Limb (tissue), 2 donors: Measurements from ENCODE around the gene AQP12B.
"Not testable (repeated sequence)": the region's sequence is repeated elsewhere in the genome, so short reads cannot be mapped to it uniquely, and the experiment has no call there.

Experiments
- DNase-seq, 2 donors: peaks; one replicate each; pipeline ENCODE4 v3.0.0-alpha.2; 2016; ENCODE audit errors: extremely low spot score in 2 of 2

The AQP12B gene

GRCh38 chr2:240701091-240701735 is 18.5 kb upstream of the AQP12B start:
- DNase-seq: no peak

DNA sequence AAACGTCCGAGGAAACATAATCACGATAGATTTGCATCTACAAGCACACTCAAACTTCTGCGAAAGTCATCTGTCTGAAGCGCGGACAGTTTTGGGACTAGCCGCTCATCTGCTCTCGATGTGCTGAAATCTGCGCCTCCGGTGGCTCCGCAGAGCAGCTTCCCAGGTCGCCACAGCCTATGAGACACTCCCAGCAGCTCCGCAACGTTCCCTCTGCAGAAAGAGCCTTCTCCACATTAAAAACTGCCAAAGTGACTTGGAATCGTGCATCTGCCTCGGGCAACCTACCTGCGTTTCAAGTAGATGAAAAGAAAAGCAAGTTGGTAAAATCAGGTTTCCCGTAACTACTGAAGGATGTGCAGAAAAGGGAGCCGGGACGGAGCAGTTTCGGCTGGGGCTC is 17.9 kb upstream of the AQP12B start:
- DNase-seq: not testable (repeated sequence)

DNA sequence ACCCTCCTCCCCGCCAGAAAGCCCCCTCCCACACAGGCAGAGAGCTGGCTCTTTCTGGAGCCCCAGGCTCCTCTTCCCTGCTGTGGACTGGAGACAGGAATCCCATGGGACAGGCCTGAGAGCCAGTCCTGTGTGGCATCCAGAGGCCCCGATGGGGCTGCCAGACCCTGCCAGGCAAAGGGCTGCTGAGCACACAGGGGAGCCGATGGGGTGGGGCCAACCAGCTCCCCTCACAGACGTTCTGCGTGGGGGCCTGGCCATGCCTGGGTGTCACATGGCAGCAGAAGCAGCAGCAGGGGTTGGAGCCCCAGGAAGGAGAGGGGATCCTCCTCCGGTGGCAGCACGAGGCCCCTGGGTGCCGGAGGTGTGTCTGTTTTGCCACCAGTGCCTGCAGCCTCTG is 17.1 kb upstream of the AQP12B start:
- not testable (repeated sequence) for DNase-seq

DNA sequence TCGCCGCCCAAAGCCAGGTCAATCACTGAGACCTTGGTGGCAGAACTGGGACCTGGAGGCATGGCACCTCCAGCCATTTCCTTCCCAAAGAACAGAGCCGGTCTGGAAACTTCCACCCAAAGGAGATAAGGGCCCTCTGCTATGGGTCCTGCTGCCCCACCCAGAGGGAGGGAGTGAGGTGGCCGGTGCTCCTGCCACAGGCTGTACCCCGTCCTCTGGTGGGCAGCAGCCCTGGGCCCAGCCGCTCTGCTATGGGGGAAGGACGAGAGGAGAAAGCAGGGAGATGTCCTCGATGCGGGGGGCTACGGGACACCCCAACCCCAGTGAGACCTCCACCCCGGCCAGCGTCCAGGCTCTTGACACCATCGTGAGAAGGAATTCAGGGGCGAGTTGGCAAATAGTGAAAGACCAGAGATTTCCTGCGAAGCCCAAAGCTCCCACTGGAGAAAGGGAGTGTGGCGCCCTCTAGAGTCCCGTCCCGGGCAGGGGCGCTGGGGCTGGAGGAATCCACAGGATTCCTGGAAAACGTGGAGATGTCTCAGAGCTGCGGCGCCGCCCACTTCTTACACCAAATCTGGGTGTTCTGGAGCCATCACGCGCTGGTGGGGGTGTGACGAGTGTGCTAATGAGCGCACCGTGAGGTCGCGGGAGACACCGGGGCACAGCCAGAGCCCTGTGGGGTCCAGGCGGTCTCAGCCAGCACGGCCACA is 16.3 kb upstream of the AQP12B start:
- not testable (repeated sequence) for DNase-seq

DNA sequence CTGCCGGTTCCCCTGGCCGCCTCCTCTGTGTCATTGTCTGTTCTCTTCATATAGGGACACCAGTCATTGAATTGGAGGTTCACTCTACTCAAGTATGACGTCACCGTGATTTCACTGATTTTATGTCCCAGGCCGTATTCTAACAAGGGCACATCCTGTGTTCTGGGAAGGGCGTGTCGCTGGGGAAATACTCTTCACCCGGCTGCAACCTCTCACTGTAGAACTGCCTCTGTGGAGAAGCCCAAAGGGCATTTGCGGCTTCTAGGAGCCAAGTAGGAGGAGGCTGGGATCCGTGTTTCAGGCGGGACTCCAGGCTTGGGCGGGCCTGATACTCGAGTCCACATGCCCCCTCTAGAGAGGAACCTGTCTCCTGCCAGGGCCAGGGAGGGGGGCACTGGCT is 13.8 kb upstream of the AQP12B start:
- not testable (repeated sequence) for DNase-seq

- not testable (repeated sequence) for DNase-seq
Observed at GRCh38 chr2:240695593-240695992, 12.9 kb upstream of the AQP12B start.

DNA sequence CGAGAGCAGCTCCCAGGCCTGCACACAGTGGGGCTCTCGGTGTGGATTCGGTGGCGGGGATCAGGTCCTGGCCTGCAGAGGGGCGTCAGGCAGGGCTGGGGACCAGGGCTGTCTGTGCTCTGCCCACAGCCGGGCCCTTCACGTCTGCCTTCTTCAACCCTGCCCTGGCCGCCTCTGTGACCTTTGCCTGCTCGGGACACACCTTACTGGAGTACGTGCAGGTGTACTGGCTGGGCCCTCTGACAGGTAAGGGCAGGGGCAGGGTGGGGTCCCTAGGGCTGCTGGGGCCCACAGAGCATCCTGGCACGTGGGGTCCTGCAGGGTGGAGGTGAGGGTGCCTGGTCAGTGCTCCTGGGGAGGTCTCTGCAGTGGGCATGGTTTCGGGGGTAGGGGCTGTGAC is 11.6 kb upstream of the AQP12B start:
- not testable (repeated sequence) for DNase-seq

DNA sequence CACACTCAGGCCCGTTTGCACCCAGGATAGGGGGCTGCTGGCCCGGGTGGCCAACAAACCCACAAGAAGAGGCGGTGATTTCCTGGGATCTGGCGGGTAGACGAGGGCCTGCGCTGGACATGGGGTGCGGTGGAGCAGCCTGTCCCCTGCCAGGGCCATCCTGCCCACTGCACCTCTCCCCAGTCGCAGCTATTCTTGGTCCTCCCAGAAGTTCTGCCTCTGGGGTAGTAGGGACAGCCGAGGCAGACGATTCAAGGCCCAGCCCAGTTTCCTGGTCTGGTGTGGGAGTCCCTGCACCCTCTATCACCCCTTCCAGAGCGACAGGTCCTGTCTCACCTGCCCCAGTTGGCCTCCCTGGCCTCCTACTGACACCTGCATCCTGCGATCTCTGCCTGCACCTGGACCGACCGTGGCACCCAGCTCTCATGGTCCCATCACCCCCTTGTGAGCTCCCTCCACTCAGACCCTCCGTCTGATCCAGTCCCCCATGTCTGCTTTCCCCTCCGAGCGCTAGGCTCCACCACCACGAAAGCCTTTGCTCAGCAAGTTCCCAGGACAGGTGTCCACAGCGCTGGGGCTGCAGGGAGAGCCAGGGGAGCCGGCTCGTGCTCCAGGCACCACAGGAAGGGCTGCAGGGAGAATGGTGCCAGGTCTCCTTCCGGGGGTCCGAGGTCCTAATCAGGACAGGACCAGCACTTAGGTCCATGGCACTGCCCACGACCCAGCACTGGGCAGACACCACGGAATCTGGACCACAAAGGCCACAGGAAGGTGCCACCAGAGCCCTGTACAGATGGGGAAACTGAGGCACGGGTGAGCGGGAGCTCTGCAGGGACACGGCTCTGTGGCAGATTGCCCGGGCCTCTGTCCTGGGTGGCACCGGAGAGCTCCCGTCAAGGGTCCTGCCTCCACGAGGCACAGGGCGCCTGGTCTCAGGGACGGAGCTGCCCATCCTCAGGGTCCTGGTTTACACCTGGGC is 10.2 kb upstream of the AQP12B start:
- peak in 1 of 2 donors; percentile 4 for DNase-seq

DNA sequence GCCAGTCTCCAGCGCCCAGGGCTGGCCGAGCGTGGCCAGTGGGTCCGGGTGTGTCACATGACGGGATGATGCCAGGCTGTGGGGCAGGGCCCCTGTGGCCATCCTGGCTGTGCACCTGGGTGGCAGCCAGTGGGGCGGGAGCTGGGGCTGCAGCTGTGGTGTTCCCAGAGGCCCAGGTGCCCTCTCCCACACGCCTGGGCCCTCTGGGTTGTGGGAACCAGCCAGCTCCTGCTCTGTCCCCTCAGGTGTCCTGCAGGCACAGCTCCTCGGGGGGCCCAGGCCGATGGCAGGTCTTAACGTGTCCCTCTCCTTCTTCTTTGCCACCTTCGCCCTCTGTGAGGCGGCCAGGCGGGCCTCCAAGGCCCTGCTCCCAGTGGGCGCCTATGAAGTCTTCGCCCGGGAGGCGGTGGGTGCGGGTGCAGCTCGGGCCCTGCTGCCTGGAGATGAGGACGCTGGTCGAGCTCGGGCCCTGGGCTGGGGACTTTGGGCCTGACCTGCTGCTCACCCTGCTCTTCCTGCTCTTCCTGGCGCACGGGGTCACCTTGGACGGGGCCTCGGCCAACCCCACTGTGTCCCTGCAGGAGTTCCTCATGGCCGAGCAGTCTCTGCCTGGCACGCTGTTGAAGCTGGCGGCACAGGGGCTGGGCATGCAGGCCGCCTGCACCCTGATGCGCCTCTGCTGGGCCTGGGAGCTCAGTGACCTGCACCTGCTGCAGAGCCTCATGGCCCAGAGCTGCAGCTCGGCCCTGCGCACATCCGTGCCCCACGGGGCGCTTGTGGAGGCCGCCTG is 9.1 kb upstream of the AQP12B start, which contains the start of gene AQP12A:
Gene AQP12A, plus strand, starts transcription at position 236 of the 790 bp plus-strand sequence. Its CDS starts 48 bp downstream, at position 284.
- peak in 1 of 2 donors; percentile 14 for DNase-seq

DNA sequence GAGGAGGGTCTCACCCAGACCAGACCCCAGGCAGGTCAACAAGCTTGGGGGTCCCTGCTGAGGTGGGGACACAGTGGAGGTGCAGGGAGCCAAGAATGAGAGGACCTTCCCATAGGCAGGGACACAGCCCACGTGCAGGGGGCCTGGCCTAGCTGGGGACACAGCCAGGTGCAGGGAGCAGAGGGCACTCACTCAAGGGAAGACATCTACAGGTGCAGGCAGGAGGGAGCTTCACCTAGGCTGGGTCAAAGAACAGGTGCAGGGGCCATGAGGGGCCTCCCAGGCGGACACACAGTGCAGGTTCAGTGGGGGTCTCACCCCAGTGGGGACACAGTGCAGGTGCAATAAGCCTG is 8.4 kb upstream of the AQP12B start:
- DNase-seq: not testable (repeated sequence)

- DNase-seq: peak in 1 of 2 donors; percentile 16
Observed at GRCh38 chr2:240690421-240691074, 7.9 kb upstream of the AQP12B start.

- DNase-seq: peak in 1 of 2 donors; percentile 12
Observed at GRCh38 chr2:240689975-240690374, 7.3 kb upstream of the AQP12B start.

GRCh38 chr2:240688553-240688919 is 5.9 kb upstream of the AQP12B start:
- DNase-seq: no peak

GRCh38 chr2:240687741-240688552 is 5.3 kb upstream of the AQP12B start:
- DNase-seq: no peak

DNA sequence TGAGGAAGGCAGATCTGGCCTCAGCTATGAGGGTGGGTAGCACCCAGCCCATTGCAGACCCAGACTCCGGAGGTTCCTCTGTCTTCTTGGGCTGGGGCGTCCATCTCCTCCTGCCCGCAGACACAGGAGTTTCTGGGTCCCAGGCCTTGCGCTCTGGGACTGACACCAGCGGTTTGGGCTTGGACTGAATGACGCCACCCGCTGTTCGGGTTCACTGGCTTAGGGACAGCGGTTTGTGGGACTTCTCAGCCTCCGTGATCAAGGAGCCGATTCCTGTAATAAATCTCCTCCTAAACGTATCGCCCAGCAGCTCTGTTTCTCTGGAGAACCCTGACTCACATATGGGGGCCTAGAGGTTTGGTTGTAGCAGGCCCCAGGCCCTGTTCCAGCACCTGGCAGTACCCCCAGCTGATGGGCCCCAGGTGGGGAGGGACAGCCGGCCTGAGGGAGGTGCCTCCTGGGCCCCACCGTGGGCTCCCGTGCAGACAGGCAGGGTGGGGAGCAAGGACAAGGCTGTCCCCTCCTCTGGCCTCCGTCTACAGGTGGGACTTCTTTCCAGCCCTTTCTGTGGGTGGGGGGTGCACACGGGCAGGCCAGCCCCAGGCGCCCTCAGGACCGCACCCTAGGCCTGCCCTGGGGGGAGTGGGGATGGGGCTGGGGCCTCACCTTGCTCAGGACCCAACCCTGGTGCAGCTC is 4.5 kb upstream of the AQP12B start:
- DNase-seq: no peak

GRCh38 chr2:240686460-240686859 is 3.8 kb upstream of the AQP12B start:
- DNase-seq: no peak

GRCh38 chr2:240685771-240686371 is 3.2 kb upstream of the AQP12B start:
- peak in 1 of 2 donors; percentile 32 for DNase-seq

GRCh38 chr2:240683980-240684728 is 1.5 kb upstream of the AQP12B start:
- not testable (repeated sequence) for DNase-seq
